ENCODE data around the gene ZHX3. TPM values are rescaled to one million over a fixed set of nuclear protein-coding genes. Genes with fewer than 3 reads are reported as not detected.
A peak's percentile ranks its signal among the peaks of the same experiment; 100 is the strongest.
"Not testable (repeated sequence)": the region's sequence is repeated elsewhere in the genome, so short reads cannot be mapped to it uniquely, and the experiment has no call there.

ZHX3 gene
- polyA plus RNA-seq, 1 experiment, result 24.1 TPM

- CTCF ChIA-PET, result interaction anchor here (1.0 kb wide), 1 partner anchor 84 kb away, joined by 3 read pairs; no protein-coding TSS in a partner anchor
- peak; percentile 80 for DNase-seq (ENCODE audit: low read depth, low spot score)
- POLR2A ChIA-PET, result interaction anchor here (0.6 to 3.7 kb wide), 6 partner anchors 11 to 138 kb away, joined by 3 to 22 read pairs (median 4); no protein-coding TSS in a partner anchor
- H3K27me3 ChIP-seq (ENCODE audit: control insufficient read depth, insufficient read depth, low read length), result no peaks in the 10 kb centered on the region
- H3K27ac ChIP-seq (ENCODE audit: low read depth, low read length), result peak overlapping the region; percentile 99
- no peak for TF ChIP-seq CTCF (IDR thresholded peaks at IDR 0.05; ENCODE audit: low read depth, low read length)
- H3K4me3 ChIP-seq (ENCODE audit: low read depth, low read length), result peak overlapping the region; percentile 90
- no peaks in the 10 kb centered on the region for H3K9me3 ChIP-seq (ENCODE audit: control insufficient read depth, insufficient read depth, low read length)
These were observed 657 bp downstream of the ZHX3 start for GRCh38 chr20:41316602-41317545.

DNA sequence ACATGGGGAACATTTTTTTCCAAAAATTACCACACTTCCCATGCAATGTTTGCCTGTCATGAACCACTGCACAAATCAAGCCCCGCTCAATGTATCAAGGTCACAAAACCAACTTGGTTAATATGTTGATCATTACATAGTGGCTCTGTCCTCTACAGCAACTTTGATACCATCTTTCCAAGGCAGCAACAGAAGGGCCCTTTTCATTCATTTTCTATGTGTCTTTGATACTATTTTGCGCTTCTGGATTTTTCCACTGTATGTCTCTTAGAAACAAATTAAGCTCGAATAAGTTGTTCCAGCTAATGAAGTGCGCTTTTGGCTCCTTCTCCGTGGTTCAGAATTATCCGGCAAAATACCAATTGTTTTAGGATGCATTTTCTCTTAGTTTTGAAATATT, 1.5 kb downstream of the ZHX3 start:
- peak overlapping the region; percentile 90 for H3K4me3 ChIP-seq (ENCODE audit: low read depth, low read length)
- POLR2A ChIA-PET, result interaction anchor here (0.6 to 3.7 kb wide), 3 partner anchors 13 to 137 kb away, joined by 3 to 22 read pairs (median 4); no protein-coding TSS in a partner anchor
- H3K9me3 ChIP-seq (ENCODE audit: control insufficient read depth, insufficient read depth, low read length), result no peaks in the 10 kb centered on the region
- peak overlapping the region; percentile 32 for H3K27ac ChIP-seq (ENCODE audit: low read depth, low read length)
- H3K27me3 ChIP-seq (ENCODE audit: control insufficient read depth, insufficient read depth, low read length), result no peaks in the 10 kb centered on the region
- CTCF ChIA-PET, result interaction anchor here (1.0 kb wide), 1 partner anchor 83 kb away, joined by 3 read pairs; no protein-coding TSS in a partner anchor
- no peak for TF ChIP-seq CTCF (IDR thresholded peaks at IDR 0.05; ENCODE audit: low read depth, low read length)
- DNase-seq (ENCODE audit: low read depth, low spot score), result no peak

GRCh38 chr20:41314386-41314785, 3.1 kb downstream of the ZHX3 start:
- DNase-seq (ENCODE audit: low read depth, low spot score), result no peak

GRCh38 chr20:41312009-41312408, 5.5 kb downstream of the ZHX3 start:
- H3K27ac ChIP-seq (ENCODE audit: low read depth, low read length); H3K4me3 ChIP-seq (ENCODE audit: low read depth, low read length); H3K9me3 ChIP-seq (ENCODE audit: control insufficient read depth, insufficient read depth, low read length); DNase-seq (ENCODE audit: low read depth, low spot score); H3K27me3 ChIP-seq (ENCODE audit: control insufficient read depth, insufficient read depth, low read length); POLR2A ChIA-PET: not testable (repeated sequence)
- CTCF ChIA-PET, result interaction anchor here (1.0 to 2.0 kb wide), 3 partner anchors 27 to 139 kb away, joined by 3 to 6 read pairs (median 4); partner anchors contain the start of gene LPIN3

More at GRCh38 chr20:41314386-41314785, 3.1 kb downstream of the ZHX3 start:
- CTCF ChIA-PET, result interaction anchor here (1.6 to 1.7 kb wide), 2 partner anchors 72 to 97 kb away, joined by 4 to 5 read pairs; no protein-coding TSS in a partner anchor
- Histone ChIP-seq H3K9me3 (ENCODE audit: control insufficient read depth, insufficient read depth, low read length) (no peaks in the 10 kb centered on the region), H3K27me3 (ENCODE audit: control insufficient read depth, insufficient read depth, low read length) (no peaks in the 10 kb centered on the region), H3K27ac (ENCODE audit: low read depth, low read length) (no peak overlapping the region), H3K4me3 (ENCODE audit: low read depth, low read length) (no peak overlapping the region)
- POLR2A ChIA-PET, result no interaction called here
- TF ChIP-seq CTCF (IDR thresholded peaks at IDR 0.05; ENCODE audit: low read depth, low read length), result no peak

GRCh38 chr20:41309817-41310216, 7.7 kb downstream of the ZHX3 start:
- CTCF ChIA-PET, result interaction anchor here (0.9 kb wide), 2 partner anchors 15 to 137 kb away, joined by 3 read pairs; no protein-coding TSS in a partner anchor
- Histone ChIP-seq H3K27me3 (ENCODE audit: control insufficient read depth, insufficient read depth, low read length) (no peaks in the 10 kb centered on the region), H3K9me3 (ENCODE audit: control insufficient read depth, insufficient read depth, low read length) (no peaks in the 10 kb centered on the region), H3K4me3 (ENCODE audit: low read depth, low read length) (no peak overlapping the region), H3K27ac (ENCODE audit: low read depth, low read length) (no peak overlapping the region)
- POLR2A ChIA-PET, result no interaction called here
- no peak for TF ChIP-seq CTCF (IDR thresholded peaks at IDR 0.05; ENCODE audit: low read depth, low read length)
- DNase-seq (ENCODE audit: low read depth, low spot score), result no peak

All from AG04450 (cell line).